HG03135 (cell line): ENCODE measurements around the gene MIDN.

Experiments used
- ATAC-seq: cut with Tn5 transposase; IDR thresholded peaks from one replicate; pipeline ENCODE4 v1.9.1; 2021; ENCODE audit warnings: mild to moderate bottlenecking, moderate library complexity; ENCODE audit not compliant: unreplicated experiment

The MIDN gene

DNA sequence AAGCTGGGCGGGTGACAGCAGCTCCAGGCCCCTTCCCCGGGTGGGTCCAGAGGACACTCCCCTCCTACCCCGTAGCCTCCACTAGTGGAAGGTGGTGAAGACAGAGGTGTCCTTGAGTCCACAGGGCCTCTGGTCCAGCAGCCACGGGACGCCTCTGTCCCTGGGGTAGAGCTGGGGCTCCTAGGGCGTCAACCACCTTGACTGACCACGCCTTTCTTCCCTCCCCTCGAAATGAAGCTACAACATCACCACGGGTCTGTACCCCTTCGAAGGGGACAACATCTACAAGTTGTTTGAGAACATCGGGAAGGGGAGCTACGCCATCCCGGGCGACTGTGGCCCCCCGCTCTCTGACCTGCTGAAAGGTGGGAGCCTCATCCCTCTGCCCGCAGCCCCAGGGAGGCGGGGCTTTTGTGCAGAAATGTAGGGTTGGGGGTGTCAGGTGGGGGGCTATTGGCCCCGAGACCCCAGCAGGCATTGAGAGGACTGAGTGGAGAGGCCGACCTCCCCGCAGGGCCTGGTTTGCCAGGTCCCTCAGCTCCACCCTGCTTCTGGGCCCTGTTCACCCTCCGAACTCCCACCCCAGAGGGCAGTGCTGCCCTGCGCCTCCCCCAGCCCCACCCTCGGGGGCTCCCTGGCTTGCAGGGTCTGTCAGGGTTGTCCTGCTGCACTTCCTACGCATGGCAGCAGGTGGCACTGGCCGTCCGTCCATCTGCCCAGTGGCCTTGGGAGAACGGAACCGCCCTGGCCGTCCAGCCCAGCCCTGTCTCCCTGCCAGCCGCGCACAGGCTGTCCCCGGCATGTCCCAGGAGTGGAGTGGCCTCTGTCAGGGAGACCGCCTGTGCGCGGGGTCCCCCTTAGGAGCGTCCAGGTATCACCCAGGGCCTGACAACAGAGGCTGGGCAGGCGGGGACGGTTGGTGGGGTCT, 27.1 kb upstream of the MIDN start:
- no peak for ATAC-seq

DNA sequence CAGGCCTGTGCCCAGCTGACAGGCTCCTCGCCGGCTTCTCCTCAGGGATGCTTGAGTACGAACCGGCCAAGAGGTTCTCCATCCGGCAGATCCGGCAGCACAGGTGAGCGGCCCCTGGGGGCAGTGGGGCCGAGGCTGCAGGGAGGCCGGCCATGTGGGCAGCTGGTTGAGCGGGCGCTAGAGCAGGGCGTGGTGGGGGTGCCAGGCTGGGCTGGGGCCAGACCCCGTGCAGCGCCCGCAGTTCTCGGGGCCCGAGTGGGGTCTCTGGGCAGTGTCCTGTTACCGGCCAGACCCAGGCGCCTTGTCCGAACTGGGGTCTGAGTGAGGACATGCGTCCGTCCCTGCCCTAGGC, 26.5 kb upstream of the MIDN start:
- no peak for ATAC-seq

DNA sequence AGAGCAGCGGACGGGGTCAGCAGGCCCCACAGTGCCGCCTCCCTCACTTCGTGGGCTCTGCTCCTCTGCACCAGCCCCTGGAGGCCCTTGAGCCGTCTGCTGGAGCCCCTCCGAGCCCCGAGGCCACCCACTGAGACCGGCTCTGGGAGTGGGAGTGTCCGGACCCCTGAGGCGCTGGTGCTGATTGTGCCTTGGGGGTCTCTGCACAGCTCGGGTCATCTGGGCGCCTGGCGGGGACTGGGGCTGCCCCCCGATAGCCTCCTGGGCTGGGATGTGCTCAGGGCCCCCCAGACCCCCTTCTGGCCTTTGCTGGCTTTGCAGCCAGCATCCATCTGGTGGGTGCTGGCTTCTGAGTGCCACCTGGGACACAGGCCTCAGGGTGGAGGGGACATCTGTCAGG, 26.0 kb upstream of the MIDN start:
- ATAC-seq = no peak

DNA sequence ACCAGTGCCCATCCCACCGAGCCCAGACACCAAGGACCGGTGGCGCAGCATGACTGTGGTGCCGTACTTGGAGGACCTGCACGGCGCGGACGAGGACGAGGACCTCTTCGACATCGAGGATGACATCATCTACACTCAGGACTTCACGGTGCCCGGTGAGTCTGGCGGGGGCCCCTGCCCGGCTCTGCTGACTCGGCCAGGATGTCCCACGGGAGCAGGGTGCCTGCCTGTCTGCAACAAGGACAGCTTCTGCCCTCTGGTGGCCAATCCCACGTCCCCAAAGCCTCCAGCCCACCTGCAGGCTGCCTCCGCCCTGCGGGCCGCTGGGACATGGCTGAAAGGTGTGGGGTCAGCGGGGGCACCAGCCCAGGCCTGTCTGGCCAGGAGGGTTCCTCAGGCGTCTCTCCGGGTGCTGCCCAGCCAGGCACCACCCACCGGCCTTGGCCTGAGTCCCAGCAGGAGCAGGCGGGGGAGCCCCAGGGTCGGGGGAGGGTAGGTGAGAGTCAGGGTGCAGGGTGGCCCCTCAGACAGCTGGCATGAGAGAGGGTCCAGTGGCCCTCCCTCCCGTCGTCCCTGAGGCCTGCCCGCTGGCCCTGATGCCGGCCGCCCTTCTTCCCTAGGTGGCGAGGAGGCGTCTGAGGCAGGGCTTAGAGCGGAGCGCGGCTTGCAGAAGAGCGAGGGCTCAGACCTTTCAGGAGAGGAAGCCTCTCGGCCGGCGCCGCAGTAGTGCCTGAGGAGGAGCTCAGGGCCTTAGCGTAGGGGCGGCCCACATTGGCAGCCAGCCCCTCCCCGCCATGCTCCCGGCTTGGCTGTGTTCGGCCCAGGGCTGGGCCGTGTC, 25.1 kb upstream of the MIDN start:
- no peak for ATAC-seq

DNA sequence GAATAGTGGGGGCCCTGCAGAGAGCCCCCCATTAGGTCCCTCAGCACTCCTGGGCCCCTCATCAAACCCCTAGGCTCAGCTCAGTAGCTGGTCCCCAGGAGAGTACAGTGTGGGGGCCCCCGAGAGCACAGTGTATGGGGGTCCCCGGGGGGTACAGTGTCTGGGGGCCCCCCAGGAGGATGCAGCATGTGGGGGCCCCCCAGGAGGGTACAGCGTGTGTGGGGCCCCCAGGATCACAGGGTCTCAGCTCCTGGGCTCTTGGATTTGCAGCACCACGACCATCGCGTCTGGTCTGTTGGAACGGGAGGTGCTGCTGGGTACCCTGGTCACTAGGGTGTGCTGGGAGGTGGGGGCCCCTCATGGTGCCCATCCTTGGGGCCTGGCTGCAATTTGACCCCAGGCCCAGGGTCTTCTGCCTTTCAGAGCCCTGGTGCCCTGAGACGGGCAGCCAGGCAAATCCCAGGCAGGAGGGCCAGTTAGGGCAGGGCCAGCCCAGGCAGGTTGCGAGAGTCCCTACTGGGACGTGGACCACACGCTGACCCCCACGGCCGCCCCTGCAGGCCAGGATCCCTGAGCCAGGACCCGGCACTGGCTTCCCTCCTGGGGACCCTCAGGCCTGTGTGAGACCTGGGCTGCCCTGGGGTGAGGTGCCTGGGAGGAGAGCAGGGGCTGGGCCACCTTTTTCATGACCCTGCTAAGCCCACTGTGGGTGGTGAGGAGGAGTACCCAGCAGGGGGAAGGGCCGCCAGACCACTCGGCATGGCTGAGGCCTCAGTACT, 24.1 kb upstream of the MIDN start:
- ATAC-seq = no peak

DNA sequence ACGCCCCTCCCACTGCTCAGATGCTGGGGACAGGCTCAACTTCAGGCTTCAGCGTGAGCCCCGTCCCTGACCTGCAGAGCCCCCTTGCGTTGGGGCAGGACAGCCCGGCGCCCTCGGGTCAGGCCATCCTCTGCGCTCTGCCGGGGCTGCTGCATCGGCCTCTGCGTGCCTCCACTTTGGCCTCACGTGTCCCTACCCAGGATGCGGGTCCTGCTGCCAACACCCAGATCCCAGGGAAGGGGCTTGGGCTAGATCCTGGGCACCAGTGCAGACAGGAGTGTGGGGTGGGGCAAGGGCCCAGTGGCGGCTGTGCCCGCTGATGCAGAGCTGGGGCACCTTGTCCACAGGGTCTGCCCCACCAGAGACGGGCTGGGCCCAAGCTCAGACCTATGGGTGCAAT, 23.5 kb upstream of the MIDN start:
- no peak for ATAC-seq

DNA sequence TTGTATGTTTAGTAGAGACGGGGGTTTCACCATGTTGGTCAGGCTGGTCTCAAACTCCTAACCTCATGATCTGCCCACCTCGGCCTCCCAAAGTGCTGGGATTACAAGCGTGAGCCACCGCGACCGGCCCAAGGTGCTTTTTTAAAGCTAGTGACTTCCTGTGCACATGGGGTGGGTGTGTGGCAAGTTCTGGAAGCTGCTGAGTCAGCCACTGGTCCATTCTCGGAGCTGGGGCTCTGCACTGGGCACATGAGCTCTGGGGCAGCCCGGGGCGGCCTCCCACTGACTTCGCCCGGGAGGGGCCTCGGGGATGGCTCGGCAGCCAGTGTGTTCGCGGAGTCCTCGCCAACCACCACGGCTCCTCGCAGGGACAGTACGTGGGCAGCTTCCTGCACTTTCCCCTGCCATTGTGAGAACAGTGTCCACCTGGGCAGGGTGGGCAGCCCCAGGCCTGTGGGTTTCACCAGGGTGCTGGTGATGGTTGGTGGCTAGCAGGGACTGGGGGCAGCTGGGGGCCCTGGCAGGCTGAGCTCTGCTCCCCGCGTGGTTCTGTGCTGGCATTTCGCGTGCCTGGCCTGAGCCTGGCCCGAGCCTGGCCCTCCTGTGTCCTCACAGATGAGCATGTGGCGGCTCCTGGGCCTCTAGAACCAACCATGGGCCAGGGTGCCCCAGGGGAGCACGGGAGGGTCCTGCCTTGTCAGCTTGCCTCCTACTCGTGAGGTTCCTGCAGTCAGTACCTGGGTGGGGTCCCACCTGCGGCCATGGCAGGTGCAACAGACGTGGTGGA, 22.8 kb upstream of the MIDN start:
- ATAC-seq = no peak

DNA sequence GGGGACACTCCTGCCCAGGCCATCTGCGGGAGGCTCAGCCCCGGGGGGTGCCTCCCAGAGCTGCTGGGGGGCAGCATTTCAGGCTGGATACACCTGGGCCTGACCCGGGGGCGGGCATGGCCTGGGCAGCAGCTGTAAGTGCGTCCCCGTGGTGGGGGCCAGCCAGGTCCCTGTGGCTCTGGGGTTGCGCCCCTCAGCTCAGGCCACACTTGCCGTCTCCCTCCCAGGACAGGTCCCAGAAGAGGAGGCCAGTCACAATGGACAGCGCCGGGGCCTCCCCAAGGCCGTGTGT, 22.2 kb upstream of the MIDN start:
- ATAC-seq = no peak

DNA sequence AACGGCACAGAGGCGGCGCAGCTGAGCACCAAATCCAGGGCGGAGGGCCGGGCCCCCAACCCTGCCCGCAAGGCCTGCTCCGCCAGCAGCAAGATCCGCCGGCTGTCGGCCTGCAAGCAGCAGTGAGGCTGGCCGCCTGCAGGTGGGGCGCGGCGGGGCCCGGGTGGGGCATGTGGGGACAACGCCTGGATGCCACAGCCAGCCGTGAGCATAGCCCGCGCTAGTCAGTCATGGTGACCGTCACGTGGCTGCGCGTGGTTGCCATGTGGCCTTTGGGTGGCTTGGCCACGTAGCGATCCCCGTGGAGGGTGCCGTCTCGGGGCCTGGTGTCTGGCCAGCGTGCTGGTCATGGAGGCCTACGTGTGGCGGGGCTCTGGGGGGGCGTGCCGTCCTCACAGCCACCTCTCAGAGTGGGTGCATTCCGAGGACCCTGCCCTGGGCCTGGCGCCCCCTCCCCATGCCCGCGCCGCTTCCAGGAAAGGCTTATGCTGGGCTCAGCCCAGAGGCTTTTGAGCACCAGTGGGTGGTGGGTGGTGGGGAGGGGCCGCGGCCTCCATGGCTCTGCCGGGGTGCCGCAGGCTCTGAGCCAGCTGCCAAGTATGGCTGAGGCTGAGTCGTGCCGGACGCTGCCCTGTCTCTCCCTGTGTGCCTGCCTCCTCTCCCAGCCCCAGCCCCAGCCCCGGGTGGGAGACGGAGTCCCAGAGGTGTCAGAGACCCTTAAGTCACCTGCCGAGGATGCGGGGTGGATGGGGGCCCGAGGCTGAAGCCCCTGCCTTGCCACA, 21.7 kb upstream of the MIDN start:
- ATAC-seq = no peak

DNA sequence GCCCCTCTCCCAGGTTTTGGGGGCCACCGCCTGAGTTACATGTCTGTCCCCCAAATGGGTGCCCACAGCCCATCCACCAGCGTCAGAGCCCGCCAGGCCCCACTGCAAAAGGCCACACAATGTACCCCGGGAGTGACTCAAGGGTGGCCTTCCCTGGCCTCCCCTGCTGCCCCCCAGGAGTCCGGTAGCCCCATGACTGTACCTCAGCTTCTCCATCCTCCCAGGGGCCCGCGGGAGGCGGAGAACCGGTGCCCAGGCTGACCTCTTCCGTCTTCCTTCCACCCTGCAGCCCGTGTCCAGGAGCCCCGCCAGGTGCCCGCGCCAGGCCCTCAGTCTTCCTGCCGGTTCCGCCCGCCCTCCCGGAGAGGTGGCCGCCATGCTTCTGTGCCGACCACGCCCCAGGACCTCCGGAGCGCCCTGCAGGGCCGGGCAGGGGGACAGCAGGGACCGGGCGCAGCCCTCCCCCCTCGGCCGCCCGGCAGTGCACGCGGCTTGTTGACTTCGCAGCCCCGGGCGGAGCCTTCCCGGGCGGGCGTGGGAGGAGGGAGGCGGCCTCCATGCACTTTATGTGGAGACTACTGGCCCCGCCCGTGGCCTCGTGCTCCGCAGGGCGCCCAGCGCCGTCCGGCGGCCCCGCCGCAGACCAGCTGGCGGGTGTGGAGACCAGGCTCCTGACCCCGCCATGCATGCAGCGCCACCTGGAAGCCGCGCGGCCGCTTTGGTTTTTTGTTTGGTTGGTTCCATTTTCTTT, 20.9 kb upstream of the MIDN start:
- ATAC-seq = no peak

DNA sequence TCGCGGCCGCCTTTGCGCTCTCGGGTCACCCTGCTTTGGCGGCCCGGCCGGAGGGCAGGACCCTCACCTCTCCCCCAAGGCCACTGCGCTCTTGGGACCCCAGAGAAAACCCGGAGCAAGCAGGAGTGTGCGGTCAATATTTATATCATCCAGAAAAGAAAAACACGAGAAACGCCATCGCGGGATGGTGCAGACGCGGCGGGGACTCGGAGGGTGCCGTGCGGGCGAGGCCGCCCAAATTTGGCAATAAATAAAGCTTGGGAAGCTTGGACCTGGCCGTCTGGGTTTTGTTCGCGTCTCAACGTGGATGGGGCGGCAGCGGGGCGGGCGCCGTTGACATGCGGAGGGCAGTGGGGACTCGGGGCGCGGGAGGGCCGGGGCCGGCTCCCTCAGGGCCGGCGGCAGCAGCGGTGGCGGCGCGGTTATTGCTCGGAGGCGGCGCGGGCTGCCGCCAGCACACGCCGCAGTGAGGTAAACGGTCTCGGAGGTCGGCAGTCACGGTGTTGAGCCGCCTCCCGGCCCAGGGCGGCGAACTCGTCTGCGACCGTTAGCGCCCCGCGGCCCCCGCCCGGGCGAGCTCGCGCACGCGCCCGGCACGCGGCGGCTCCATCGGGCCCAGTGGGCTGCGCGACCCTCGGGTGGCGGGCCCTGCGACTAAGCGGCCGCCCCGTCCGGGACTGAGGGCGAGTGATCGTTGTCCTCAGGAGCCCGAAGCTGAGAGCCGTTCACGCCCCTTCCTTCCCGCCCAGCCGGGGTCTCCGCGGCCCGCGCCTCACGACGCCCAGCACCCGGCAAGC, 20.0 kb upstream of the MIDN start:
- no peak for ATAC-seq

DNA sequence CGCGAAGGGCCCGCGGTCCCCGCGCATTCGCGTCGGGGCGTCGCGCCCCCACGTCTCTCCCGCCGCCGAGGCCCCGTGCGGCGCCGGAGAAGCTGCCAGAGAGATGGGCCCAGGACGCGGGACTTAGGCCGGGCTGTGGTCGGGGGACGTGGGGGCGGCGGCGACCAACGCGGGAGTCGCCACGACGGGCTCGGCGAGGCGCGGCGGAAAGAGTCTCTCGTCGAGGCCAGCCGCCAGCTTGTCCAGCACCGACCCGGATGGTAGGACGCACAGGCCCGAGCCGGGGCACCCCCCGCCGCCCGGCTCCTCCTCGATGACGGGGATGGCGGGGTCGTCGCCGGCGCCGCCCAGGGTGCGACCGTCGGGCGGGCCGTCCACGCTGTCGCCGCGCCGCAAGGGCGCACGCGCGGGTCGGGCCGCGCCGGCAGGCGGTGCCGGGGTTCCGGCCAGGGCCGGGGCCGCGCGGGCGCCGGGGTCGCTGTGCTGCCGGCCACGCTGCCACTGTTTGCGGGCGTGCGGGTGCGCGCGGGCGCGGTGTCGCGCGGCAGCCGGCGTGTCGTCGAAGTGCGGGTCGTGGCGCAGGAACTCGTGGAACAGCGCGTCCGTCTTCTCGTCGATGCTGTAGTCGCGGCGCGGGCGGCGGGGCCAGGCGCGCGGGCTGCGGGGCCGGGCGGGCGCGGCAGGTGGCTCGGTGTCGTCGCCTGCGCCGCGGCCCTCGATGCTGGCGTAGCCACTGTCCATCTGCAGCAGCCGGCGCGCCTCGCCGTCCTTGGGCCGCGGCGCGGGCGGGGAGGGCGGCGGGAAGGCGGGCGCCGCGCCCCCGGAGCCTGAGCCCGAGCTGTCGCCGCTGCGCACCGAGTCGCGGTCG, 19.1 kb upstream of the MIDN start:
- ATAC-seq = no peak

DNA sequence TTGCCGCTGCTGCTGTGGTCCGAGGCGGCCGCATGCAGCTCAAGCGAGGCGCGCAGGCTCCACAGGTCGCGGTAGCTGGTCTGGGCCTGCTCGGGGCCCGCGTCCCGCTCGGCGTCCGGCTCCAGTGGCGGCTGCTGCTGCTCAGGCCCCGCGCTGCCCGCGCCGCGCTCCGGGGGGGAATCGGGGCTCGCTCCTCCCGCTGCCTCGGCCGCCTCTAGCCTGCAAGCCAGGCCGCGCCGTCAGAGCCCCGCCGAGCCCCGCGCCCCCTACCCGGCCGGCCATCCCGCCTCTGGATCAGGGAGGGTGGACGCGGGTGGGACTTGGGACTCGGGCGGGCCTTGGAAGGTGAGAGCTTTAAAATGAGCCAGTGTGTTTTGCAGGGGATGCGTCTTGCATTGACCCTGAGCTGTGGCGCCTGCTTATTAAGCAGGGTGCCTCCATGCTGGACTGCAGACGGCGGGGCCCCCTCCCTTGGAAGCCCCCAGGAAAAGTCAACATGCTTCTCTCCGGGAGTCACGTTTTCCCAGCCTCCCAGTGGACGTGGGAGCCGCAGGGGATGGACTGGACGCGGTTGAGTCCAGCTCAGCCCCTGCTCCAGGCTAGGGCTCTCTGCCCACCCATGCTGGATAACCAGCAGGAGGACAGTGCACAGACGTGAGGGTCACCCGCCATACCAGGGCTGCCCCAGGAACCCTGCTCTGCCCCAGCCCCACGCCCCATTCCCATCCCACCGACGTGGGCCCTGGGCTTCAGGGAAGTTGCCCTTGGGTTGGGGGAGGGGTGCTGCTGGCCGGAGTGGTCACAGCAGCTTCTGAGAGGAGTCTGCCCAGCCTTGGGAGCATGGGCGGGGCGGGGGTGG, 18.2 kb upstream of the MIDN start:
- ATAC-seq = no peak

DNA sequence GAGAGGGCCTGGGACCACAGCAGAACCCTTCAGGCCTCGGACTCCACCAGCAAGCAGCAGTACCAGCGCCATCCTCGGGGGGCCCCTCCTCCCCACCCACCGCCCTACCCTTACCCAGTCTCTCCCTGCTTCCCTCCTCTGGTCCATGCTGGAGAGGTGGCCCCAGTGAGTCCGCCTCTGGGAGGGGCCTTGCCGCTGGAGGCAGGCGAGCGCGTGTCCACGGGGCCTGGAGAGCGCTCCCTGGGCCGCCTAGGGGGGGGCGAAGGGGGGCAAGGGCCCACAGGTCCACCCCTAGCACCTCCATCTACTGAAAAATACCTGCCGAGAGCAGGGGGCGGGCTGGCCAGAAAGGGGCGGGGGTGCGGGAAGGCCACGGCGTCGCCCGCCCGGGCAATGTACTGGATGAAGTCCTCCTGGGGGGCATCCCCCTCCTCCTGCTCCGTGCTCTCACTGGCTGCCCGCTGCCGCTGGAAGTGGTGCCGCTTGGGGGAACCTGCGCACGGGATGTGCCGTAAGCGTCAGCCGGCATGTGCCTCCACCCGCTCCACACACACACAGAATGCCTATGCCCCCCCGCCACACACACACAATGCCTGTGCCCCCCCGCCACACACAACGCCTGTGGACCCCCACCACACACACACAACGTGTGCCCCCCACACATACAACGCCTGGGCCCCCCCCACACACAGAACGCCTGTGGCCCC, 17.4 kb upstream of the MIDN start:
- ATAC-seq = no peak

DNA sequence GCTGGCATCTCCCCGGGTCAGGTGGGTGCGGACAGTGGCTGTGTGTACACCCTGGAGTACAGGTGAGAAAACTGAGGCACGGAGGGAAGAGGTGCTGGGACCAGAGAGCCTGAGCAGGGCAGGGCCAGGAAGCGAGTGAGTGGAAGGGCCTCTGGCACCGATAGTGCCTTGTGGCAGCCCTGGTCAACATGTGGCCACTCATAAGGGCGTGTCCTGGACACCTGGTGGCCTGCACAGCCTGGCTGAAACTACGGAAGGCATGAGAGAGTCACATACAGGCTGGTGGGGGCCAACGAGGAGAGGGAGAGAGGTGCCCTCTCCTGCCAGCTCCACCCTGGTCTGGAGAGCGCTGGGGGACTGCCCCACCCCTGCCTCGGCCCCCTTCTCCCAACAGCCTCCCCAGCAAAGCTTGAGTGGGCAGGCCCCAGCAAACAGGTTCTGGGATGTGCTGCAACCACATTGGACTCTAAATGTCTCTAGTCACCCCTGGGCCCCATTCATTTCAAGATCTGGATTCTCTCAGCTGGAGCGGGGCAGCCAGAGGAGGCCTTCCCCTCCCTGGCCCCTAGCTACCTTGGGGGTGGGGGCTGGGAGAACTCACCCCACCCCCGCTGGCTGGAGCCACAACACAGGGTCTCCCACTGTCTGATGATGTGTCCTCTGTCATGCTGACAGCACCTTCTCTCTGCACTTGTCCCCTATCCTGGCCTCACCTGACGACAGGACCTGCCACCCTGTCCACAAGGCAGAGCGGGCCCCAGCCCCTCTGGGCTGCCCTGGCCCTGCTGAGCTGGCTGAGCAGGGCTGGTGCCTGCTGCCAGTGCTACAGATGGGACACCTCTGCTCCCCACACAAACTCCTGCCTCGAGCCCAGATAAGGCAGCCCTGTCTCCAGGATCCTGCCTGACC, 16.4 kb upstream of the MIDN start:
- ATAC-seq = no peak
